ENCODE measurements around the gene FBXO2.

FBXO2 gene

GRCh38 chr1:11700601-11701467, 46.6 kb upstream of the FBXO2 start:
- Histone ChIP-seq H3K4me3 (ENCODE audit: severe bottlenecking) (no peak overlapping the region), H3K9me3 (ENCODE audit: severe bottlenecking) (no peaks in the 10 kb centered on the region), H3K36me3 (ENCODE audit: low read depth) (no peaks in the 10 kb centered on the region), H3K4me1 (ENCODE audit: insufficient read depth, poor library complexity, severe bottlenecking) (no peaks in the 10 kb centered on the region), H3K27ac (ENCODE audit: poor library complexity, severe bottlenecking) (no peak overlapping the region), H3K27me3 (ENCODE audit: insufficient read depth, poor library complexity, severe bottlenecking) (no peaks in the 10 kb centered on the region)
- no peak for ATAC-seq (ENCODE audit: low read depth)
- DNase-seq (ENCODE audit: low spot score), result no peak
- no peak for TF ChIP-seq CTCF (IDR thresholded peaks at IDR 0.05; ENCODE audit: poor library complexity, severe bottlenecking)

- H3K4me1 ChIP-seq (ENCODE audit: insufficient read depth, poor library complexity, severe bottlenecking), result peaks cover 6% of the 10 kb centered on the region
- no peaks in the 10 kb centered on the region for H3K36me3 ChIP-seq (ENCODE audit: low read depth)
- no peaks in the 10 kb centered on the region for H3K27me3 ChIP-seq (ENCODE audit: insufficient read depth, poor library complexity, severe bottlenecking)
- no peak for ATAC-seq (ENCODE audit: low read depth)
- no peak overlapping the region for H3K27ac ChIP-seq (ENCODE audit: poor library complexity, severe bottlenecking)
- no peaks in the 10 kb centered on the region for H3K9me3 ChIP-seq (ENCODE audit: severe bottlenecking)
- no peak for TF ChIP-seq CTCF (IDR thresholded peaks at IDR 0.05; ENCODE audit: poor library complexity, severe bottlenecking)
- no peak overlapping the region for H3K4me3 ChIP-seq (ENCODE audit: severe bottlenecking)
- no peak for DNase-seq (ENCODE audit: low spot score)
Observed at GRCh38 chr1:11697893-11698210, 43.6 kb upstream of the FBXO2 start.

- no peak for TF ChIP-seq CTCF (IDR thresholded peaks at IDR 0.05; ENCODE audit: poor library complexity, severe bottlenecking)
- H3K9me3 ChIP-seq (ENCODE audit: severe bottlenecking), result no peaks in the 10 kb centered on the region
- no peak overlapping the region for H3K27ac ChIP-seq (ENCODE audit: poor library complexity, severe bottlenecking)
- H3K36me3 ChIP-seq (ENCODE audit: low read depth), result no peaks in the 10 kb centered on the region
- H3K4me3 ChIP-seq (ENCODE audit: severe bottlenecking), result no peak overlapping the region
- no peak for ATAC-seq (ENCODE audit: low read depth)
- H3K27me3 ChIP-seq (ENCODE audit: insufficient read depth, poor library complexity, severe bottlenecking), result peaks cover 3% of the 10 kb centered on the region
- peaks cover 6% of the 10 kb centered on the region for H3K4me1 ChIP-seq (ENCODE audit: insufficient read depth, poor library complexity, severe bottlenecking)
- DNase-seq (ENCODE audit: low spot score), result no peak
Observed at GRCh38 chr1:11697188-11697892, 43.1 kb upstream of the FBXO2 start.

- ATAC-seq (ENCODE audit: low read depth), result no peak
- Histone ChIP-seq H3K9me3 (ENCODE audit: severe bottlenecking) (no peaks in the 10 kb centered on the region), H3K27me3 (ENCODE audit: insufficient read depth, poor library complexity, severe bottlenecking) (peaks cover 13% of the 10 kb centered on the region), H3K27ac (ENCODE audit: poor library complexity, severe bottlenecking) (no peak overlapping the region), H3K4me1 (ENCODE audit: insufficient read depth, poor library complexity, severe bottlenecking) (peaks cover 6% of the 10 kb centered on the region), H3K4me3 (ENCODE audit: severe bottlenecking) (no peak overlapping the region), H3K36me3 (ENCODE audit: low read depth) (no peaks in the 10 kb centered on the region)
- DNase-seq (ENCODE audit: low spot score), result no peak
- TF ChIP-seq CTCF (IDR thresholded peaks at IDR 0.05; ENCODE audit: poor library complexity, severe bottlenecking), result no peak
Observed at GRCh38 chr1:11695861-11696260, 41.6 kb upstream of the FBXO2 start.

- H3K36me3 ChIP-seq (ENCODE audit: low read depth), result no peaks in the 10 kb centered on the region
- peaks cover 6% of the 10 kb centered on the region for H3K4me1 ChIP-seq (ENCODE audit: insufficient read depth, poor library complexity, severe bottlenecking)
- peaks cover 29% of the 10 kb centered on the region for H3K27me3 ChIP-seq (ENCODE audit: insufficient read depth, poor library complexity, severe bottlenecking)
- no peak overlapping the region for H3K4me3 ChIP-seq (ENCODE audit: severe bottlenecking)
- TF ChIP-seq CTCF (IDR thresholded peaks at IDR 0.05; ENCODE audit: poor library complexity, severe bottlenecking), result no peak
- no peak for DNase-seq (ENCODE audit: low spot score)
- no peak overlapping the region for H3K27ac ChIP-seq (ENCODE audit: poor library complexity, severe bottlenecking)
- ATAC-seq (ENCODE audit: low read depth), result no peak
- H3K9me3 ChIP-seq (ENCODE audit: severe bottlenecking), result no peaks in the 10 kb centered on the region
Observed at GRCh38 chr1:11693917-11694316, 39.7 kb upstream of the FBXO2 start.

Measured in RWPE2 (cell line).